NB4 (cell line): Measurements from ENCODE around the gene KIT.

Source experiments
- MAX ChIP-seq: IDR thresholded peaks from 2 replicates; pipeline ENCODE4 v1.6.1; 2011; ENCODE audit warnings: low read depth, low read length
- MYC ChIP-seq: IDR thresholded peaks from 2 replicates; pipeline ENCODE4 v1.6.1; 2011; ENCODE audit warnings: low read depth, low read length
- POLR2A ChIP-seq: IDR thresholded peaks from 2 replicates; pipeline ENCODE4 v1.6.1; 2011; ENCODE audit warnings: mild to moderate bottlenecking; ENCODE audit not compliant: insufficient read length; ENCODE audit errors: extremely low read depth
- TF ChIP-seq, protein P1 (sequence below): IDR thresholded peaks from one replicate; pipeline ENCODE4 v1.5.1; 2012; ENCODE audit warnings: low read depth, low read length

GRCh38 chr4:54742636-54743399 lies 85.1 kb downstream of the KIT start:
- TF ChIP-seq, protein P1, sequence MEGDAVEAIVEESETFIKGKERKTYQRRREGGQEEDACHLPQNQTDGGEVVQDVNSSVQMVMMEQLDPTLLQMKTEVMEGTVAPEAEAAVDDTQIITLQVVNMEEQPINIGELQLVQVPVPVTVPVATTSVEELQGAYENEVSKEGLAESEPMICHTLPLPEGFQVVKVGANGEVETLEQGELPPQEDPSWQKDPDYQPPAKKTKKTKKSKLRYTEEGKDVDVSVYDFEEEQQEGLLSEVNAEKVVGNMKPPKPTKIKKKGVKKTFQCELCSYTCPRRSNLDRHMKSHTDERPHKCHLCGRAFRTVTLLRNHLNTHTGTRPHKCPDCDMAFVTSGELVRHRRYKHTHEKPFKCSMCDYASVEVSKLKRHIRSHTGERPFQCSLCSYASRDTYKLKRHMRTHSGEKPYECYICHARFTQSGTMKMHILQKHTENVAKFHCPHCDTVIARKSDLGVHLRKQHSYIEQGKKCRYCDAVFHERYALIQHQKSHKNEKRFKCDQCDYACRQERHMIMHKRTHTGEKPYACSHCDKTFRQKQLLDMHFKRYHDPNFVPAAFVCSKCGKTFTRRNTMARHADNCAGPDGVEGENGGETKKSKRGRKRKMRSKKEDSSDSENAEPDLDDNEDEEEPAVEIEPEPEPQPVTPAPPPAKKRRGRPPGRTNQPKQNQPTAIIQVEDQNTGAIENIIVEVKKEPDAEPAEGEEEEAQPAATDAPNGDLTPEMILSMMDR = no peak
- no peak for TF ChIP-seq POLR2A
- TF ChIP-seq MAX = no peak
- TF ChIP-seq MYC = no peak
